GM23248 (cell line): ENCODE data around the gene ZNF45.

ENCODE experiments used
- EZH2 ChIP-seq: fragments of 200-600 bp; sonication (generic); IDR thresholded peaks from 2 replicates; pipeline ENCODE4 v1.6.1; 2018; ENCODE audit warnings: antibody characterized with exemption, mild to moderate bottlenecking; ENCODE audit not compliant: insufficient read depth, poor library complexity, severe bottlenecking
- EZH2phosphoT487 ChIP-seq: fragments of 200-600 bp; sonication (generic); IDR thresholded peaks from 2 replicates; pipeline ENCODE4 v1.6.1; 2018; ENCODE audit warnings: antibody characterized with exemption, moderate library complexity, mild to moderate bottlenecking, low read depth; ENCODE audit not compliant: insufficient read depth

GRCh38 chr19:43906774-43907173 is 28.3 kb downstream of the ZNF45 start:
- no peak for TF ChIP-seq EZH2phosphoT487
- no peak for TF ChIP-seq EZH2
